Ascending aorta (tissue), 2 donors: ENCODE measurements around the gene TOM1L2. TPM values are rescaled to one million over a fixed set of nuclear protein-coding genes. Genes with fewer than 3 reads are reported as not detected.
A peak's percentile ranks its signal among the peaks of the same experiment; 100 is the strongest.

Experiments used
- DNase-seq, 2 donors: peaks; one replicate each; pipeline ENCODE4 v3.0.0-alpha.2; 2019; ENCODE audit warnings: low spot score in 2 of 2
- H3K27ac ChIP-seq, 2 donors: fragments of 200-600 bp; sonication (generic); one replicate each; pipeline ENCODE4 v1.5.1; 2016 to 2017; ENCODE audit warnings: mild to moderate bottlenecking in 1 of 2
- H3K27me3 ChIP-seq: fragments of 200-600 bp; sonication (generic); one replicate; pipeline ENCODE4 v1.5.1; 2017
- H3K36me3 ChIP-seq, 2 donors: fragments of 200-600 bp; sonication (generic); one replicate each; pipeline ENCODE4 v1.5.1; 2016
- H3K4me1 ChIP-seq, 2 donors: fragments of 200-600 bp; sonication (generic); one replicate each; pipeline ENCODE4 v1.5.1; 2016 to 2017; ENCODE audit warnings: mild to moderate bottlenecking in 1 of 2
- H3K4me3 ChIP-seq, 2 donors: fragments of 200-600 bp; sonication (generic); one replicate each; pipeline ENCODE4 v1.5.1; 2016 to 2017; ENCODE audit warnings: mild to moderate bottlenecking in 1 of 2
- H3K9me3 ChIP-seq, 2 donors: fragments of 200-600 bp; sonication (generic); one replicate each; pipeline ENCODE4 v1.5.1; 2016
- CTCF ChIP-seq, 3 experiments: fragments of 200-600 bp in 2 of 3; fragments of 450-650 bp in 1 of 3; sonication (generic) in 2 of 3; IDR thresholded peaks; one replicate each; pipeline ENCODE4 v1.5.1; 2016 to 2019; ENCODE audit warnings: antibody characterized with exemption in 3 of 3, mild to moderate bottlenecking in 1 of 3, moderate library complexity in 1 of 3
- intact Hi-C: fragments of 100-400 bp; cut with DNase I; formaldehyde crosslinking; loops from one replicate; pipeline ENCODE4 v1.15.1; 2023
- total RNA-seq: library from RNA; depleted of rRNA; stranded (reverse); fragments of >200 nt; gene quantifications from one replicate; pipeline ENCODE4 v1.1.0, GENCODE V29; 2016

Gene TOM1L2
- total RNA-seq, 1 donor from 2014 or later, result 39.0 TPM

GRCh38 chr17:17874478-17874877, 97.7 kb downstream of the TOM1L2 start:
- peaks cover 9 to 25% of the 10 kb centered on the region in 2 donors for H3K4me1 ChIP-seq
- H3K27me3 ChIP-seq, result no peaks in the 10 kb centered on the region
- peak overlapping the region; percentile 87 to 89 for H3K27ac ChIP-seq
- no peak overlapping the region for H3K4me3 ChIP-seq
- intact Hi-C loops, result no loop called here
- TF ChIP-seq CTCF (IDR thresholded peaks at IDR 0.05), result no peak
- no peak for DNase-seq
- no peaks in the 10 kb centered on the region for H3K9me3 ChIP-seq
- peaks cover 4 to 6% of the 10 kb centered on the region in 2 donors for H3K36me3 ChIP-seq

GRCh38 chr17:17873450-17873991, 98.7 kb downstream of the TOM1L2 start:
- peaks cover 9 to 23% of the 10 kb centered on the region in 2 donors for H3K4me1 ChIP-seq
- no peak for DNase-seq
- H3K9me3 ChIP-seq, result no peaks in the 10 kb centered on the region
- H3K36me3 ChIP-seq, result peaks cover 1 to 2% of the 10 kb centered on the region in 2 donors
- intact Hi-C loops, result no loop called here
- H3K27me3 ChIP-seq, result no peaks in the 10 kb centered on the region
- H3K4me3 ChIP-seq, result no peak overlapping the region
- no peak for TF ChIP-seq CTCF (IDR thresholded peaks at IDR 0.05)
- H3K27ac ChIP-seq, result no peak overlapping the region

GRCh38 chr17:17872547-17873345, 99.5 kb downstream of the TOM1L2 start:
- no peak for DNase-seq
- no peak for TF ChIP-seq CTCF (IDR thresholded peaks at IDR 0.05)
- Histone ChIP-seq H3K27me3 (no peaks in the 10 kb centered on the region), H3K4me1 (peaks cover 9 to 17% of the 10 kb centered on the region in 2 donors), H3K4me3 (no peak overlapping the region), H3K27ac (no peak overlapping the region), H3K9me3 (no peaks in the 10 kb centered on the region), H3K36me3 (peaks cover 9 to 10% of the 10 kb centered on the region in 2 donors)
- intact Hi-C loops, result no loop called here

DNA sequence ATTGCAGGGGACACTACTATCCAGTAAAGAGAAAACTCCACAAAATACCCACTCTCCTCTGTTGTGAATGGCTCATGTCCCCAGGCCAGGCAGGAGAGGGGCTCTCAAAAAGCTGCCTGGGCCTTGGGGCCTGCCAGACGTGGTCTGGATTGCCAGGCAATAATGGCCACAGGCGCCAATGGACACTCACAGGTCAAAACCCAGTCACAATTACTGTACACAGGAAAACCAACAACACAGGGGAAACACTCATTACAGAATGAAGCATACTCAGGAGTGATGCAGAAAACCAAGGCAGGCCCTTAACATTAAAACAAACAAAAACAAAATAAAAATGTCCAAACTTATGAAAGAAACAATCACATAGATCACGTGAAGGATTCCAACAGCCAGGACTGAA, 100.3 kb downstream of the TOM1L2 start:
- no peak overlapping the region for H3K4me3 ChIP-seq
- peaks cover 6 to 12% of the 10 kb centered on the region in 2 donors for H3K4me1 ChIP-seq
- no peak overlapping the region for H3K27ac ChIP-seq
- no peaks in the 10 kb centered on the region for H3K9me3 ChIP-seq
- DNase-seq, result no peak
- no peaks in the 10 kb centered on the region for H3K27me3 ChIP-seq
- H3K36me3 ChIP-seq, result peaks cover 17 to 18% of the 10 kb centered on the region in 2 donors
- no peak for TF ChIP-seq CTCF (IDR thresholded peaks at IDR 0.05)
- intact Hi-C loops, result no loop called here

DNA sequence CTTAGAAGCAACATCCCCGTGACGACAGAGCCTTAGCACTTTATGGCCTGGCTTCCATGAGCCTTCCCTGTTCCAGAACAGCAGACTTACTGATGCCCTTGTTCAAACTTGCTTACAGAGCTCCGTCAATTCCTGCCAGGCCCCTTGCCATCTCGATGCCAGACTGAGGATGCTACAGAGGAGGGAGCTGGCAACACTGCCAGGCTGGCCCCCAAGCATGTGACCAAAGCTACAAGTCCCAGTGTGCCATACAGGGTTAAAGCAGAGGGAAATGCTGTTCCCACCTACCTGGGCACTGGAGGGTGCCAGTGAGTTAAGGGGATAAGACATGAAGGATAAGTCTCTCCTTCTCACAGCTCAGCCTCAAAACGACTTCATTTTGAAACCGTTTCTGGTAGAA, 102.0 kb downstream of the TOM1L2 start:
- no peaks in the 10 kb centered on the region for H3K4me1 ChIP-seq
- intact Hi-C loops, result no loop called here
- no peak for DNase-seq
- no peaks in the 10 kb centered on the region for H3K27me3 ChIP-seq
- no peaks in the 10 kb centered on the region for H3K9me3 ChIP-seq
- H3K27ac ChIP-seq, result no peak overlapping the region
- peaks cover 18 to 27% of the 10 kb centered on the region in 2 donors for H3K36me3 ChIP-seq
- TF ChIP-seq CTCF (IDR thresholded peaks at IDR 0.05), result no peak
- H3K4me3 ChIP-seq, result no peak overlapping the region
